Measurements from ENCODE around the gene ANKS6. TPM values are rescaled to one million over a fixed set of nuclear protein-coding genes. Genes with fewer than 3 reads are reported as not detected.

Gene ANKS6
- total RNA-seq, 1 experiment from 2014 or later, result 19.6 TPM

DNA sequence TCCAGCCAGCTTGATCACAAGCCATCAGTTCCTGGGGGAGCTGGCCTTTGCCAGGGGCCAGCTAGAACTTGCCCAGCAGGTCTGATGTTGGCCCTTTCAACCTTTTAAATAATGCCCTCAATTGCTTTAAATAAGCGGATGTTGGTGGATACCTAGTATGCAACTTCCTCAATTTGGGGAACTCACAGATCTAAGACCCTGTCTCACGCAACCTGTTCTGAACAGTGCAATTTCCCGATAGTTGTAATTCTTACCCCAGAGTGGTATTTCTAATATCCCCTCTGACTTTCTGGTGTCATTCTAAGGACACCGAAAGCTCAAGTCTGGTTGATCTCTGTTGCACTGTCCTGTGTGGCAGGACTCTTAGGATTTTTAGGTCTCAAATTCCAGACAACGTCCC lies 34.2 kb upstream of the ANKS6 start:
- no peaks in the 10 kb centered on the region for H3K36me3 ChIP-seq (ENCODE audit: control insufficient read depth, insufficient read depth, low read length)
- no peaks in the 10 kb centered on the region for H3K4me1 ChIP-seq (ENCODE audit: control insufficient read depth, insufficient read depth, low read length)
- H3K9me3 ChIP-seq (ENCODE audit: control insufficient read depth, insufficient read depth, low read depth, low read length), result no peaks in the 10 kb centered on the region
- H3K4me3 ChIP-seq (ENCODE audit: low read depth in 2 of 2, low read length in 2 of 2), result no peak overlapping the region
- no peaks in the 10 kb centered on the region for H3K27me3 ChIP-seq (ENCODE audit: control insufficient read depth, insufficient read depth, low read length)
- in situ Hi-C loops (cut with HindIII; ENCODE audit: low pct_unique_long_range_greater_than_20kb, low sequenced_read_pairs) (no loop called here), intact Hi-C loops (cut with micrococcal nuclease; ENCODE audit: unreplicated experiment) (no loop called here)
- no peak overlapping the region for H3K27ac ChIP-seq (ENCODE audit: low read length)
- CTCF ChIA-PET, result no interaction called here
- ATAC-seq (no peak), DNase-seq (ENCODE audit: low read depth, low spot score) (no peak)
- POLR2A ChIA-PET, result no interaction called here
- BruUV-seq (replicated peaks), result no TSS peak
- TF ChIP-seq, protein P1, sequence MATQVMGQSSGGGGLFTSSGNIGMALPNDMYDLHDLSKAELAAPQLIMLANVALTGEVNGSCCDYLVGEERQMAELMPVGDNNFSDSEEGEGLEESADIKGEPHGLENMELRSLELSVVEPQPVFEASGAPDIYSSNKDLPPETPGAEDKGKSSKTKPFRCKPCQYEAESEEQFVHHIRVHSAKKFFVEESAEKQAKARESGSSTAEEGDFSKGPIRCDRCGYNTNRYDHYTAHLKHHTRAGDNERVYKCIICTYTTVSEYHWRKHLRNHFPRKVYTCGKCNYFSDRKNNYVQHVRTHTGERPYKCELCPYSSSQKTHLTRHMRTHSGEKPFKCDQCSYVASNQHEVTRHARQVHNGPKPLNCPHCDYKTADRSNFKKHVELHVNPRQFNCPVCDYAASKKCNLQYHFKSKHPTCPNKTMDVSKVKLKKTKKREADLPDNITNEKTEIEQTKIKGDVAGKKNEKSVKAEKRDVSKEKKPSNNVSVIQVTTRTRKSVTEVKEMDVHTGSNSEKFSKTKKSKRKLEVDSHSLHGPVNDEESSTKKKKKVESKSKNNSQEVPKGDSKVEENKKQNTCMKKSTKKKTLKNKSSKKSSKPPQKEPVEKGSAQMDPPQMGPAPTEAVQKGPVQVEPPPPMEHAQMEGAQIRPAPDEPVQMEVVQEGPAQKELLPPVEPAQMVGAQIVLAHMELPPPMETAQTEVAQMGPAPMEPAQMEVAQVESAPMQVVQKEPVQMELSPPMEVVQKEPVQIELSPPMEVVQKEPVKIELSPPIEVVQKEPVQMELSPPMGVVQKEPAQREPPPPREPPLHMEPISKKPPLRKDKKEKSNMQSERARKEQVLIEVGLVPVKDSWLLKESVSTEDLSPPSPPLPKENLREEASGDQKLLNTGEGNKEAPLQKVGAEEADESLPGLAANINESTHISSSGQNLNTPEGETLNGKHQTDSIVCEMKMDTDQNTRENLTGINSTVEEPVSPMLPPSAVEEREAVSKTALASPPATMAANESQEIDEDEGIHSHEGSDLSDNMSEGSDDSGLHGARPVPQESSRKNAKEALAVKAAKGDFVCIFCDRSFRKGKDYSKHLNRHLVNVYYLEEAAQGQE (IDR thresholded peaks at IDR 0.05; ENCODE audit: insufficient read depth in 1 of 2, low read depth in 2 of 2, low read length in 1 of 2), result no peak
- no peak for TF ChIP-seq POLR2AphosphoS5 (IDR thresholded peaks at IDR 0.05; ENCODE audit: low read depth, low read length)
- no peak for TF ChIP-seq SIN3A (IDR thresholded peaks at IDR 0.05; ENCODE audit: borderline replicate concordance, insufficient read depth, low read depth, low read length)
- TF ChIP-seq, protein P2, sequence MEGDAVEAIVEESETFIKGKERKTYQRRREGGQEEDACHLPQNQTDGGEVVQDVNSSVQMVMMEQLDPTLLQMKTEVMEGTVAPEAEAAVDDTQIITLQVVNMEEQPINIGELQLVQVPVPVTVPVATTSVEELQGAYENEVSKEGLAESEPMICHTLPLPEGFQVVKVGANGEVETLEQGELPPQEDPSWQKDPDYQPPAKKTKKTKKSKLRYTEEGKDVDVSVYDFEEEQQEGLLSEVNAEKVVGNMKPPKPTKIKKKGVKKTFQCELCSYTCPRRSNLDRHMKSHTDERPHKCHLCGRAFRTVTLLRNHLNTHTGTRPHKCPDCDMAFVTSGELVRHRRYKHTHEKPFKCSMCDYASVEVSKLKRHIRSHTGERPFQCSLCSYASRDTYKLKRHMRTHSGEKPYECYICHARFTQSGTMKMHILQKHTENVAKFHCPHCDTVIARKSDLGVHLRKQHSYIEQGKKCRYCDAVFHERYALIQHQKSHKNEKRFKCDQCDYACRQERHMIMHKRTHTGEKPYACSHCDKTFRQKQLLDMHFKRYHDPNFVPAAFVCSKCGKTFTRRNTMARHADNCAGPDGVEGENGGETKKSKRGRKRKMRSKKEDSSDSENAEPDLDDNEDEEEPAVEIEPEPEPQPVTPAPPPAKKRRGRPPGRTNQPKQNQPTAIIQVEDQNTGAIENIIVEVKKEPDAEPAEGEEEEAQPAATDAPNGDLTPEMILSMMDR (IDR thresholded peaks at IDR 0.05), result no peak
- no peak for TF ChIP-seq TCF7L2 (IDR thresholded peaks at IDR 0.05; ENCODE audit: low read depth, low read length)

DNA sequence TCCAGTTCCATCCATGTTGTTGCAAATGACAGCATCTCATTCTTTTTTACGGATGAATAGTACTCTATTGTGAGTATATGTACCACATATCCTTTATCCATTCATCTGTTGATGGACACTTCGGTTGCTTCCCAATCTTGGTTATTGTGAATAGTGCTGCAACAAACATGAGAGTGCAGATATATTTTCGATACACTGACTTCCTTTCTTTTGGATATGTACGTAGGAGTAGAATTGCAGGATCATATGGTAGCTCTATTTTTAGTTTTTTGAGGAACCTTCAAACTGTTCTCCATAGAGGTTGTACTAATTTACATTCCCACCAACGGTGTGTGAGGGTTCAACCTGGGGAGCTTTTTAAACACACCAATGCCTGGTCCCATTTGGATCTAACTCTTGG lies 33.4 kb upstream of the ANKS6 start:
- no peak for DNase-seq (ENCODE audit: low read depth, low spot score)
- no TSS peak for BruUV-seq (replicated peaks)
- Histone ChIP-seq H3K4me3 (ENCODE audit: low read depth in 2 of 2, low read length in 2 of 2) (no peak overlapping the region), H3K27ac (ENCODE audit: low read length) (no peak overlapping the region), H3K36me3 (ENCODE audit: control insufficient read depth, insufficient read depth, low read length) (no peaks in the 10 kb centered on the region), H3K9me3 (ENCODE audit: control insufficient read depth, insufficient read depth, low read depth, low read length) (no peaks in the 10 kb centered on the region), H3K4me1 (ENCODE audit: control insufficient read depth, insufficient read depth, low read length) (no peaks in the 10 kb centered on the region), H3K27me3 (ENCODE audit: control insufficient read depth, insufficient read depth, low read length) (no peaks in the 10 kb centered on the region)
- POLR2A ChIA-PET, result no interaction called here
- in situ Hi-C loops (cut with HindIII; ENCODE audit: low pct_unique_long_range_greater_than_20kb, low sequenced_read_pairs) (no loop called here), intact Hi-C loops (cut with micrococcal nuclease; ENCODE audit: unreplicated experiment) (no loop called here)
- CTCF ChIA-PET, result no interaction called here
- TF ChIP-seq POLR2AphosphoS5 (IDR thresholded peaks at IDR 0.05; ENCODE audit: low read depth, low read length) (no peak), SIN3A (IDR thresholded peaks at IDR 0.05; ENCODE audit: borderline replicate concordance, insufficient read depth, low read depth, low read length) (no peak), TCF7L2 (IDR thresholded peaks at IDR 0.05; ENCODE audit: low read depth, low read length) (no peak)
- TF ChIP-seq, protein P2 (IDR thresholded peaks at IDR 0.05), result no peak
- TF ChIP-seq, protein P1 (IDR thresholded peaks at IDR 0.05; ENCODE audit: insufficient read depth in 1 of 2, low read depth in 2 of 2, low read length in 1 of 2), result no peak
- no peak for ATAC-seq
